Common myeloid progenitor, CD34-positive (primary cell): Measurements from ENCODE around the gene CYBC1. TPM values are rescaled to one million over a fixed set of nuclear protein-coding genes. Genes with fewer than 3 reads are reported as not detected.

Experiments
- CTCF ChIA-PET: fragments of 350-600 bp; sonication (Branson Sonifier 250); formaldehyde crosslinking; loops from one replicate; lab custom pipeline; 2021; ENCODE audit warnings: antibody characterized with exemption; lab: Charles Lee
- POLR2A ChIA-PET: fragments of 350-600 bp; sonication (Branson Sonifier 250); formaldehyde crosslinking; loops from one replicate; lab custom pipeline; 2021; ENCODE audit warnings: antibody characterized with exemption; lab: Charles Lee
- DNase-seq, 3 donors: peaks; one replicate each; pipeline versions ENCODE4 v3.0.0 to v3.0.0-alpha.2; 2013
- H3K27ac ChIP-seq, 2 experiments: 1 replicate in 1 of 2; 2 replicates in 1 of 2; pipeline ENCODE4 v1.7.0; 2013; ENCODE audit warnings: inconsistent platforms in 2 of 2, low read length in 2 of 2, mild to moderate bottlenecking in 2 of 2, low read depth in 1 of 2, moderate library complexity in 1 of 2; ENCODE audit not compliant: severe bottlenecking in 2 of 2, insufficient read depth in 1 of 2, poor library complexity in 1 of 2
- H3K27me3 ChIP-seq, 5 experiments: replicated peaks in 2 of 5; 1 replicate in 3 of 5; 2 replicates in 2 of 5; pipeline versions ENCODE4 v1.6.1 to v1.7.0; 2013; ENCODE audit warnings: low read length in 4 of 5, mild to moderate bottlenecking in 2 of 5, moderate library complexity in 2 of 5, inconsistent platforms in 1 of 5; ENCODE audit not compliant: insufficient read depth in 5 of 5, control insufficient read depth in 4 of 5
- H3K36me3 ChIP-seq, 4 experiments: 1 replicate in 2 of 4; 2 replicates in 2 of 4; pipeline versions ENCODE4 v1.6.1 to v1.7.0; 2013; ENCODE audit warnings: low read length in 3 of 4, control low read depth in 1 of 4, mild to moderate bottlenecking in 1 of 4; ENCODE audit not compliant: control insufficient read depth in 4 of 4, insufficient read depth in 4 of 4
- H3K4me1 ChIP-seq, 4 experiments: 1 replicate in 3 of 4; 2 replicates in 1 of 4; pipeline versions ENCODE4 v1.6.1 to v1.7.1; 2013; ENCODE audit warnings: low read length in 3 of 4, mild to moderate bottlenecking in 3 of 4, control low read depth in 1 of 4, inconsistent platforms in 1 of 4, moderate library complexity in 1 of 4; ENCODE audit not compliant: control insufficient read depth in 4 of 4, insufficient read depth in 4 of 4; ENCODE audit errors: control extremely low read depth in 1 of 4
- H3K4me3 ChIP-seq, 7 experiments: 1 replicate in 4 of 7; 2 replicates in 3 of 7; pipeline versions ENCODE4 v1.5.1 to v1.7.0; 2013; ENCODE audit warnings: mild to moderate bottlenecking in 7 of 7, low read length in 6 of 7, moderate library complexity in 6 of 7, inconsistent platforms in 2 of 7, low read depth in 2 of 7, control low read depth in 1 of 7; ENCODE audit not compliant: insufficient read depth in 4 of 7, control insufficient read depth in 1 of 7; ENCODE audit errors: extremely low read depth in 1 of 7
- H3K9me3 ChIP-seq, 5 experiments: 1 replicate in 4 of 5; 2 replicates in 1 of 5; pipeline versions ENCODE4 v1.6.1 to v1.7.1; 2013; ENCODE audit warnings: low read length in 4 of 5, mild to moderate bottlenecking in 2 of 5, inconsistent platforms in 1 of 5, low read depth in 1 of 5, moderate library complexity in 1 of 5; ENCODE audit not compliant: control insufficient read depth in 4 of 5, insufficient read depth in 2 of 5; ENCODE audit errors: control extremely low read depth in 1 of 5
- WGBS: methylation state at CpG from one replicate; pipeline ENCODE4 v1.1.5; 2013; ENCODE audit not compliant: insufficient coverage; 5-methylcytosine and 5-hydroxymethylcytosine counted together
- polyA plus RNA-seq: library from polyadenylated mRNA; unstranded; fragments of 120-200 nt; gene quantifications from one replicate; pipeline ENCODE4 v1.2.1, GENCODE V29; 2013

Gene CYBC1
- 72.0 TPM for polyA plus RNA-seq

DNA sequence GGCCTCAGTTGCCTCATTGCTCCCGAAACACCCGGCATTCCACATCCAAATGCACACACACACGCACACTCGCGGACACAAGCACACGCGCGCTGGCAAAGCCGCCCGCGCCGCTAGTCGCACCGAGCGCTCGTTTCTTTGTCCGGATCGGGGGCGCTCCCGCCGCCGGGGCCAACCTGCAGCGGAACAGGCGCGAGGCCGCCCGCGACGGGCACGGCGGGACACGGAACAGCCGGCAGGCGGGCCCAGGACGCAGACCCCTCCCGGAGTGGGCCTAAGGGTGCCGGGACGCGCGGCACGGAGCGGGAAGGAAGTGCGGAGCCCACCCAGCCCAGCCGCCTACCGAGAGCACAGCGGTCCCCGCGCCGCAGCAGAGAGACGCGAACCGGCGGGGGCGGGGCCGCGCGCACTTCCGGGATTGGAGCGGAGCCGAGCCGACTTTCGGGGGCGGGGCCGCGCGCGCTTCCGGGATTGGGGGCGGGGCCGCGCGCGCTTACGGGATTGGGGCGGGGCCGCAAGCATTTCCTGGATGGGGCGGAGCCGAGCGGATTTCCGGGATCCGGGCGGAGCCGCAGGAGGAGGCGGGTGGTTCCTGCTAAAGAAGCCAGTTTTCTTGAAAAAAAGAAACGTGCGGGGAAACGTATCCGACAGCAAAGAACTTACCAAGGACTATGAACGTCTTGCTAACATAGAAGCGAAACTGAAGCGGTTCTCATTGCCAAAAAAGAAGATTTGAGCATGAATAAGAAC is at the start of gene CYBC1:
CYBC1 (minus strand) TSS at position 396 of the 750 bp plus-strand sequence. CDS start 1,498 bp downstream, outside the sequence.
- Histone ChIP-seq H3K4me1 (peaks cover 8 to 48% (median 34%) of the 10 kb centered on the region in 4 experiments), H3K4me3 (peak within 1 kb of the TSS; percentile 88 to 98 (median 95)), H3K36me3 (peaks cover 0 to 23% (median 13%) of the 10 kb centered on the region in 4 experiments), H3K27me3 (no peaks in the 10 kb centered on the region), H3K9me3 (no peaks in the 10 kb centered on the region), H3K27ac (peak within 1 kb of the TSS; percentile 72 to 87)
- ChIA-PET CTCF (interaction anchor here (1.2 to 1.4 kb wide), 3 partner anchors 76 to 209 kb away, joined by 3 read pairs; no protein-coding TSS in a partner anchor), POLR2A (no interaction called here)
- peak; percentile 94 to 96 (median 95) for DNase-seq
- under 1% methylated on average over 74 of the region's 91 CpGs for WGBS

GRCh38 chr17:82497483-82498405 is 47.2 kb upstream of the CYBC1 start:
- POLR2A ChIA-PET: interaction anchor here (0.6 to 1.3 kb wide), 4 partner anchors 22 to 94 kb away, joined by 3 to 5 read pairs (median 4); partner anchors contain the start of gene FOXK2
- H3K27ac ChIP-seq: peak overlapping the region in 1 of 2 experiments; percentile 49
- under 1% methylated on average over 37 of the region's 66 CpGs for WGBS
- peak; percentile 48 to 82 (median 74) for DNase-seq
- no peaks in the 10 kb centered on the region for H3K36me3 ChIP-seq
- H3K9me3 ChIP-seq: no peaks in the 10 kb centered on the region
- H3K27me3 ChIP-seq: no peaks in the 10 kb centered on the region
- H3K4me3 ChIP-seq: peak overlapping the region in 6 of 7 experiments; percentile 48 to 73 (median 63)
- peaks cover 0 to 30% (median 25%) of the 10 kb centered on the region in 4 experiments for H3K4me1 ChIP-seq
- CTCF ChIA-PET: interaction anchor here (0.9 to 1.8 kb wide), 3 partner anchors 9 to 39 kb away, joined by 3 to 5 read pairs (median 3); no protein-coding TSS in a partner anchor

DNA sequence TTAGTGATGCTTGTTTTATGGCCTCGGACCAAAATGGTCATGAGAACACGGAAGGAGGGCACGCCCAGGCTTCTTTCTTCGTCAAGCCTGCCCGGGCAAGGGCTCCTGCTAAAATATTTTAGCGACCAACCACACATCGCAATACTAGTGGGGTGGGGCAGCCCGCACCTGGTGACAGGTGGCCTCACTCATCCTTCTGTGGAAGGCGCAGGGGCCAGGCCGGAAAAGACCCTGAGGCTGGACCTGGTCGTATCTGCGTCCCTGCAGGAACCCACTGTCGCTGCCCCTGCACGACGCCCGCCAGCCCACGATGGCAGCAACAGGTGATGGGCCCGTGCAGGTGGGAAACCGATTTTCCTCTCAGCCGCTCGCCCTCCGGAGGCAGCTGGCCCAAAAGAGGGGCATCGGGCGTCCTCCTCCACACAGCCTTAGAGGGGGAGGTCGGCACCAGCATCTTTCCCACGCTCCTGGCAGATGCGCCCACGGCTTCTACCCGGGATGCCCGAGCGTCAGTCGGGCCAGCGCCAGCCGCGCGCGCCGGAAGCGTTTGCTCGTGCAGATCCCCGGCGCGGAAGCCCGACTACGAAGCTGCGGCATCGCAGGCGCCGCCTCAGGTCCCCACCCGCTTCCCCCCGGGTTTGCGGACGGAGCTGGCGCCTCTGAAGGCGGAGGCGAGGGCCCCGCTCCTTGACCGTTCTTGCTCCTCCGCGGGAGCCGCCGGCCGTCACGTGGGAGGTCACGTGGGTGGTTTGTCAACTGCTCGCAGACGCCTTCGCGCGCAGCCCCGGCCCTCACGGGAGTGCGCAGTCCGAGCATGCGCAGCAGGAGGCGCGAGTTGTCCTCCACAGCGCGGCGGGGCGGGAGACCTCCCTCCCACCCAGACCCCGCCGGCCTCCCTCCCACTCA is 46.2 kb upstream of the CYBC1 start:
- Histone ChIP-seq H3K27me3 (no peaks in the 10 kb centered on the region), H3K9me3 (no peaks in the 10 kb centered on the region), H3K4me3 (peak overlapping the region in 6 of 7 experiments; percentile 23 to 70 (median 57)), H3K27ac (peak overlapping the region in 1 of 2 experiments; percentile 66), H3K36me3 (no peaks in the 10 kb centered on the region), H3K4me1 (peaks cover 0 to 30% (median 25%) of the 10 kb centered on the region in 4 experiments)
- POLR2A ChIA-PET: interaction anchor here (0.7 to 1.3 kb wide), 4 partner anchors 23 to 96 kb away, joined by 3 to 5 read pairs (median 4); partner anchors contain the start of gene FOXK2
- WGBS: 15% methylated on average over 65 of the region's 83 CpGs
- peak; percentile 90 to 95 (median 91) for DNase-seq
- CTCF ChIA-PET: interaction anchor here (0.5 to 1.8 kb wide), 3 partner anchors 38 to 89 kb away, joined by 3 to 5 read pairs (median 3); no protein-coding TSS in a partner anchor

- no peak overlapping the region for H3K27ac ChIP-seq
- H3K27me3 ChIP-seq: no peaks in the 10 kb centered on the region
- WGBS: 80% methylated on average over 9 of the region's 12 CpGs
- ChIA-PET POLR2A (interaction anchor here (0.6 to 1.3 kb wide), 2 partner anchors 46 to 62 kb away, joined by 4 to 6 read pairs; no protein-coding TSS in a partner anchor), CTCF (interaction anchor here (0.5 to 2.0 kb wide), 8 partner anchors 30 to 158 kb away, joined by 3 to 8 read pairs (median 4); no protein-coding TSS in a partner anchor)
- H3K36me3 ChIP-seq: no peaks in the 10 kb centered on the region
- no peaks in the 10 kb centered on the region for H3K9me3 ChIP-seq
- H3K4me3 ChIP-seq: no peak overlapping the region
- peaks cover 0 to 30% (median 25%) of the 10 kb centered on the region in 4 experiments for H3K4me1 ChIP-seq
- DNase-seq: no peak
Measured at GRCh38 chr17:82495844-82496528, 45.4 kb upstream of the CYBC1 start.

DNA sequence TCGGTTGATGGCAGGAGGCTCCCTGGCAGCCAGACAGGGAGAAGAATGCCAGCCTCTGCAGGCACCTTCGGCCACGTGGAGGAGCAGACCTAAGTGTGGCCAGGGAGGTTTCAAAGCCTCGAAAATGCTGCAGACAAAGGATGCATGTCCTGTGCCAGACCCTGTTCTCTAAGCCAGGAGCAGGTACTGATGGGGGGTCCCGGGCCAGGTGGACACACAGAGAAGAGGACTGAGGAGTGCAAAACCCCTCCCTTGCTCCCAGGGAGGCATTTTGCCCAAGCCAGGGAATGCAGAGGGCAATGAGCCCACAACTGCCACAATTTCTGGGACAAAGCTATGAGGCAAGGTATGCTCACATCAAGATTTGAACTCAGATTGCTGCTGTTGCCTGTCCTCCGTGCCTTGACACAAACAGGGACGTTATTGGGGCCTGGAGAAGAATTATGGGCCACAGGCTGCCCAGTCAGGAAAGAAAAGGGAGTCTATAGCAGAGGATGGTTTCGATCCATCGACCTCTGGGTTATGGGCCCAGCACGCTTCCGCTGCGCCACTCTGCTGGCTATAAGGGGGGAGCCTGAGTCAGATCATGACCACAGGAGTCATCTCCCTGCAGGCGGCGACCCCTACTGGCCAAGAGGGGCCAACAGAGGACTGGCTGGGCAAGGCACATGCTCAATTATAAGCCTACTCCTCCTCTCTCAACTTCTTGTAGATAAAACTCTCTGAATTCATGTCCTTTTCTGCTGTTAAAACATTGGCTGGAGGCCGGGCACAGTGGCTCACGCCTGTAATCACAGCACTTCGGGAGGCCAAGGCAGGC is 43.9 kb upstream of the CYBC1 start:
- Histone ChIP-seq H3K9me3 (no peaks in the 10 kb centered on the region), H3K4me1 (peaks cover 0 to 30% (median 25%) of the 10 kb centered on the region in 4 experiments), H3K36me3 (peaks cover 0 to under 1% (median under 1%) of the 10 kb centered on the region in 4 experiments), H3K27ac (no peak overlapping the region), H3K4me3 (peak overlapping the region in 2 of 7 experiments; percentile 26 to 35), H3K27me3 (no peaks in the 10 kb centered on the region)
- 16% methylated on average over 7 of the region's 17 CpGs for WGBS
- ChIA-PET CTCF (interaction anchor here (1.9 to 2.0 kb wide), 2 partner anchors 40 to 59 kb away, joined by 5 to 8 read pairs; no protein-coding TSS in a partner anchor), POLR2A (no interaction called here)
- peak; percentile 88 to 96 (median 93) for DNase-seq
